T-helper 2 cell (primary cell): ENCODE results near the gene MRPL49.
"Not testable (repeated sequence)": the region's sequence is repeated elsewhere in the genome, so short reads cannot be mapped to it uniquely, and the experiment has no call there.

Source experiments
- DNase-seq, 5 experiments: peaks; one replicate each; pipeline versions ENCODE4 v3.0.0 to v3.0.0-alpha.2; 2012 to 2022

Gene MRPL49

GRCh38 chr11:65172600-65172999 lies 50.5 kb downstream of the MRPL49 start:
- no peak for DNase-seq

GRCh38 chr11:65174571-65175010 lies 52.5 kb downstream of the MRPL49 start:
- DNase-seq: not testable (repeated sequence)
